ENCODE measurements around the gene RAPH1.

Gene RAPH1

DNA sequence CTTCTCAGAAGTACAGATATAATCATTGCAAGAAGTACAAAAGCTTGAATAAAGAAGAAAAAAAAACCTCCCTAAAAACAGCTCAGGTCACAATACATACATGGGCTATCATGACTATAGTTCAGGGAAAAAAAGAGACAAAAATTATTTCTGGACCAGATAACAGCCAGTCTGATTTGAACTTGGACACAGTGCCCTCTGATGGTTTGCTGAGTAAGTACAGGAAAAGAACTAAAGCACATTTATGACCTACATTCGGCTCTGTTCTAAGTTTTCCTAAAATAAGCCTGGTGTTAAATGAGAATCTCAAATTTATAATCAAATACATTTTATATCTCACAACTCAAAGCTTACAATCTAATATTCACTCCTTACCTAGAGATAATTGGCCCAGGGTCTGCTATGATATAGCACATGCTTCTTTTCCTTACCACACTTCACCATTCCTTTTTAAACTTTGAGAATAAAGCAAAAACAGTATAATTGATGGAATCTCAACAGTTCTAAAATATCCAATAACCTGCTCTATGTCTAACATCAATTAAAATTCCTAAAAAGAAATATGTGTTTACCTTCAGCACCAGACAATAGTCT lies 81.1 kb downstream of the RAPH1 start:
- H3K27ac ChIP-seq (ENCODE audit: low read depth, low read length): peak overlapping the region; percentile 31; the same call in 1 of the 2 replicates
- H3K79me2 ChIP-seq (ENCODE audit: control insufficient read depth, insufficient read depth, low read length, unreplicated experiment): peaks cover 4% of the 10 kb centered on the region
- no peak overlapping the region for H3K4me3 ChIP-seq (ENCODE audit: low read depth, low read length)
- peaks cover 29% of the 10 kb centered on the region for H3K36me3 ChIP-seq (ENCODE audit: insufficient read depth, low read length)
- H3K4me1 ChIP-seq (ENCODE audit: control insufficient read depth, insufficient read depth, low read length, unreplicated experiment): peaks cover 29% of the 10 kb centered on the region
- H3K27me3 ChIP-seq (ENCODE audit: insufficient read depth, low read length): no peaks in the 10 kb centered on the region
- no peak overlapping the region for H2AFZ ChIP-seq (ENCODE audit: low read length, unreplicated experiment)

DNA sequence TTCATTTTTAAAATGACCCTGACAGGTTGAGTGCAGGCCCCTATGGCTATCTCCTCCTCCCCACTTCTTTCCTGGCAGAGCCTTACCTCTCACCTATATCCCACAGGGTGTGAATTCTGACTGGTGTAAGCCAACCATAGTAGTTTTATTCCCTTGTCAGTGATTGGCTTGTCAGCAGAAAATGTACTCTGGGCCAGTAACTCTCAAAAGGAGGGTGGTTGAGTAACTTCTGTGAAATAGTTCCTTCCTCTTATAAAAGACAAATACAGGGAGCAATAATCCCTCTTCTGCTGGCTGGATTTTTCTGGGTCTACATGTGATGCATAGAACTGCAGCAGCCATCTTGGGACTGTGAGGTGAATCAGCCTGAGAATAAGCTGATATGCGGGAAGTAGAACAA lies 83.4 kb downstream of the RAPH1 start:
- Histone ChIP-seq H3K27ac (ENCODE audit: low read depth, low read length) (peak overlapping the region; percentile 59), H2AFZ (ENCODE audit: low read length, unreplicated experiment) (no peak overlapping the region), H3K27me3 (ENCODE audit: insufficient read depth, low read length) (no peaks in the 10 kb centered on the region), H3K4me1 (ENCODE audit: control insufficient read depth, insufficient read depth, low read length, unreplicated experiment) (peaks cover 30% of the 10 kb centered on the region), H3K4me3 (ENCODE audit: low read depth, low read length) (peak overlapping the region; percentile 6; the same call in 1 of the 2 replicates), H3K79me2 (ENCODE audit: control insufficient read depth, insufficient read depth, low read length, unreplicated experiment) (peaks cover 4% of the 10 kb centered on the region), H3K36me3 (ENCODE audit: insufficient read depth, low read length) (peaks cover 40% of the 10 kb centered on the region)

DNA sequence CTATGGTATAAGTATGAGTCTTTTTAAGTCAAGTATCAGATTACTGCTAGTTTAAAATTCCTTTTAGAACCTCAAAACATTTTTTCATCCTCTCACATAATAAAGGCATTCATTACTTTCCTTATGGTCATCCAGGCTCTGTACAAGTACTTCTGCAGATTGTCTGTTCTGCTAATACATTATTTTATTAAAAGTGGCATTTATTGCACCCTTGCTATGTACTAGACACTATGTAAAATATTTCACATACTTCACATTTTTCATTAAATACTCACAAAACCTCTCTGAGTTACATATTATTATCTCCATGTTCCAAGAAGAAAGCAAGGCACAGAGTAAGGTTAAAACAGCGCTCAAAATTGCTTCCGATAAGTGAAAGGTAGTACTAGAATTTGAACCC lies 84.1 kb downstream of the RAPH1 start:
- Histone ChIP-seq H3K4me3 (ENCODE audit: low read depth, low read length) (peak overlapping the region; percentile 6; the same call in 1 of the 2 replicates), H2AFZ (ENCODE audit: low read length, unreplicated experiment) (no peak overlapping the region), H3K79me2 (ENCODE audit: control insufficient read depth, insufficient read depth, low read length, unreplicated experiment) (peaks cover 4% of the 10 kb centered on the region), H3K27ac (ENCODE audit: low read depth, low read length) (peak overlapping the region; percentile 59), H3K27me3 (ENCODE audit: insufficient read depth, low read length) (no peaks in the 10 kb centered on the region), H3K4me1 (ENCODE audit: control insufficient read depth, insufficient read depth, low read length, unreplicated experiment) (peaks cover 37% of the 10 kb centered on the region), H3K36me3 (ENCODE audit: insufficient read depth, low read length) (peaks cover 38% of the 10 kb centered on the region)

DNA sequence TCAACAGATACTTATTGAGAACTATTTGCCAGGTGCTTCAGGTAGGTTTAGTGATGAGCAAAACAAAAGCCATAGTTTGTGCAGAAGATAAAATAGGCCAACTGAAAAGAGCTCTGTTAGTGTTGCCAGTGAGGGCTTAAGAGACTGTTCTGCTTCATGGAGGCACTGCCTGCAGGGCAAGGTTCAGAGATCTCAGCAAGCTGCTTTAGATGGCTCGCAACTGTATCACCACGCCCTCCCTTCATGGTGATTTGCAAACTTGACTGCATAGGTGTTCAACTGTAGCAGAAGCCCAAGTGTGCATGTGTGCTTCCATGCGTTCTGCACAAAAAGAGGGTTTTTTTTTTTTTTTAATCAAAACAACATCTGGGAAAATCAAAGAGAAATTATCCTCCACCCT lies 84.5 kb downstream of the RAPH1 start:
- H3K27me3 ChIP-seq (ENCODE audit: insufficient read depth, low read length): no peaks in the 10 kb centered on the region
- H2AFZ ChIP-seq (ENCODE audit: low read length, unreplicated experiment): no peak overlapping the region
- H3K36me3 ChIP-seq (ENCODE audit: insufficient read depth, low read length): peaks cover 37% of the 10 kb centered on the region
- peaks cover 4% of the 10 kb centered on the region for H3K79me2 ChIP-seq (ENCODE audit: control insufficient read depth, insufficient read depth, low read length, unreplicated experiment)
- peaks cover 41% of the 10 kb centered on the region for H3K4me1 ChIP-seq (ENCODE audit: control insufficient read depth, insufficient read depth, low read length, unreplicated experiment)
- no peak overlapping the region for H3K4me3 ChIP-seq (ENCODE audit: low read depth, low read length)
- peak overlapping the region; percentile 59; the same call in 1 of the 2 replicates for H3K27ac ChIP-seq (ENCODE audit: low read depth, low read length)

DNA sequence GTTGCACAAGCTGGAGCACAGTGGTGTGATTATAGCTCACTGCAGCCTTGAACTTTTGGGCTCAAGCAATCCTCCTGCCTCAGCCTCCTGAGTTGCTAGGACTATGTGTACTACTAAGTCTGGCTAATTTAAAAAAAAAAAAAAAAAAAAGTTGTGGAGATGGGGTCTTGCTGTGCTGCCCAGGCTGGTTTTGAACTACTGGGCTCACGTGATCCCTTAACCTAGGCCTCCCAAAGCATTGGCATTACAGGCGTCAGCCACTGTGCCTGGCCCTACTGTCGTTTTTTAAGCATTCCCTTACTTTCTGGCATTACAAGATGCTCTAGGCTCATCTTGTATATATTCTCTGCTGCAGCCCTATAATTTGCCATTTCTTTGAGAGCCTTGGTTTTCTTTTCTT lies 88.3 kb downstream of the RAPH1 start:
- Histone ChIP-seq H3K36me3 (ENCODE audit: insufficient read depth, low read length) (peaks cover 60% of the 10 kb centered on the region), H2AFZ (ENCODE audit: low read length, unreplicated experiment) (no peak overlapping the region), H3K79me2 (ENCODE audit: control insufficient read depth, insufficient read depth, low read length, unreplicated experiment) (peaks cover 11% of the 10 kb centered on the region), H3K27ac (ENCODE audit: low read depth, low read length) (peak overlapping the region; percentile 85), H3K27me3 (ENCODE audit: insufficient read depth, low read length) (no peaks in the 10 kb centered on the region), H3K4me3 (ENCODE audit: low read depth, low read length) (no peak overlapping the region), H3K4me1 (ENCODE audit: control insufficient read depth, insufficient read depth, low read length, unreplicated experiment) (peaks cover 36% of the 10 kb centered on the region)

DNA sequence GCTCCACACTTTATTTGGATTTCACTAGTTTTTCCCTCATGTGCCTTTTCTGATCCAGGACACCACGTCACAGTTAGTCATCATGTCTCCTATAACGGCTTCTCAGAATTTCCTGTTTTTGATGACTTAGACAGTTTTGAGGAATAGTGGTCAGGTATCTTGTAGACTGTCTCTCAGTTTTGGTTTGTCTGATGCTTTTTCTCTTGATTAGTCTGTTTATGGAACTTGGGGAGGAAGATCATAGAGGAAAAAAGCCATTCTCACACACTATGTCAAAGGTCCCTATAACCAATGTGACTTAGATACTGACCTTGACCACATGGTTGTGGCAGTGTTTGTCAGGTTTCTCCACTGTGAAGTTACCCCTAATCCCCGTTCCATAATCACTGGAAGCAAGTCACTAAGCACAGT lies 89.0 kb downstream of the RAPH1 start:
- peaks cover 29% of the 10 kb centered on the region for H3K4me1 ChIP-seq (ENCODE audit: control insufficient read depth, insufficient read depth, low read length, unreplicated experiment)
- H3K36me3 ChIP-seq (ENCODE audit: insufficient read depth, low read length): peaks cover 62% of the 10 kb centered on the region

DNA sequence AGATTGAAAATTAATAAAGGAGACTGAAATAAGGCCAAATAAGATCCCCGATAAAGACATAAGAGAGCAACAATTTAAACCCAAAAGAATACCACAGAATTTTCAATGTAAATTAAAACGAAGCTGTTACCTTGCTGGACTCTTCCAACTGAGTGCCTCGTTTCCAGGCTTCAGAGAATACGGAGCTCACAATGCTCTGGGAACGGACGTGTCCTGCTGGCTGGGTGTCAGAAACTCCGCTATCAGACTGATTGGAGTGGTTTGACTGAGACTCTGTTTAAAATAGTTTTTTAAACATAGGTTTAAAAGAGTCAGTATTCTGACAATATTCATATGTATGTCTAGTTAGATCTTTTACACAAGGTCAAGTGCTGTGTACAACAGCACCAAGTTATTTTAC lies 90.4 kb downstream of the RAPH1 start:
- H3K36me3 ChIP-seq (ENCODE audit: insufficient read depth, low read length): peaks cover 58% of the 10 kb centered on the region
- peak overlapping the region; percentile 85 for H3K27ac ChIP-seq (ENCODE audit: low read depth, low read length)
- H3K79me2 ChIP-seq (ENCODE audit: control insufficient read depth, insufficient read depth, low read length, unreplicated experiment): peaks cover 11% of the 10 kb centered on the region
- H3K27me3 ChIP-seq (ENCODE audit: insufficient read depth, low read length): no peaks in the 10 kb centered on the region
- H2AFZ ChIP-seq (ENCODE audit: low read length, unreplicated experiment): no peak overlapping the region
- H3K4me3 ChIP-seq (ENCODE audit: low read depth, low read length): no peak overlapping the region
- H3K4me1 ChIP-seq (ENCODE audit: control insufficient read depth, insufficient read depth, low read length, unreplicated experiment): peaks cover 20% of the 10 kb centered on the region

More for the DNA sequence above, 89.0 kb downstream of the RAPH1 start:
- peak overlapping the region; percentile 8; the same call in 1 of the 2 replicates for H3K4me3 ChIP-seq (ENCODE audit: low read depth, low read length)
- peaks cover 11% of the 10 kb centered on the region for H3K79me2 ChIP-seq (ENCODE audit: control insufficient read depth, insufficient read depth, low read length, unreplicated experiment)
- H3K27ac ChIP-seq (ENCODE audit: low read depth, low read length): peak overlapping the region; percentile 85
- H2AFZ ChIP-seq (ENCODE audit: low read length, unreplicated experiment): no peak overlapping the region
- H3K27me3 ChIP-seq (ENCODE audit: insufficient read depth, low read length): no peaks in the 10 kb centered on the region

DNA sequence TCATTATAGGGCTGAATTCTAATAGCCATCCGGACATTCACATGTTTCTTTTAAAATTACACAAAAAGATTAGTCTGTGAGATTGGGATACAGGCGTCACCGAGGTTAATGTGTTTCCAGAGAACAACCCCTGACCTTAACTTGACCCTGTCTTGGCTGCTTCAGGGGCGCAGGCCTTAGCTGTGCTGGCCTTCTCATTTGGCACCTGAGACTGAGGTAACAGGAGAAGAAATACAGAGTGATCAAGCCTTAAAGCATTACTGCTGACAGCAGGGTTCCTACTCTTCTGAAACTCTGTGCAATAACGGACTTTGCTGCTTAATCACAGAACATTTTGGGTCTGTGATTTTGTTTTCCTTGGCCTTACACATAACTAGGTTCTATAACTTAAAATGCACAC lies 92.6 kb downstream of the RAPH1 start:
- Histone ChIP-seq H3K27ac (ENCODE audit: low read depth, low read length) (no peak overlapping the region), H3K36me3 (ENCODE audit: insufficient read depth, low read length) (peaks cover 54% of the 10 kb centered on the region), H3K4me3 (ENCODE audit: low read depth, low read length) (no peak overlapping the region), H2AFZ (ENCODE audit: low read length, unreplicated experiment) (no peak overlapping the region), H3K27me3 (ENCODE audit: insufficient read depth, low read length) (no peaks in the 10 kb centered on the region), H3K4me1 (ENCODE audit: control insufficient read depth, insufficient read depth, low read length, unreplicated experiment) (peaks cover 20% of the 10 kb centered on the region), H3K79me2 (ENCODE audit: control insufficient read depth, insufficient read depth, low read length, unreplicated experiment) (peaks cover 24% of the 10 kb centered on the region)

DNA sequence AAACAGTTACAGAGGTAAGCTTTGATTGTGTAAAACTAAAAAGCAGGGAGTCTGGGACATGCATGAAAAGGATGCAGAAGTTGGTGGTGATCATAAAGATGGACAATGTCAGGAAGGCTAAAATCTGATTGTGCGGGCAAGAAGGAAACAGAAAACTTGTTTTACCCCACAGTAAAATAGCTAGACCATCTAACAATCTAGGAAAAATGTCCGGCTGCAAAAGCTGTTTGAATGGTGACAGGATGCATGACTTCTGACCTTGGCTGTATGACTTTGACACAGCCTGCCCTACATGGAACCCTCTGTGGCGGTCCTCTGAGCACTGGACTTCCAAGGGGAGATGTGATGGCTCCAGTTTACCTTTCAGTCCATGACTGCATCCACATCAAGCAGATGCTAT lies 93.6 kb downstream of the RAPH1 start:
- no peak overlapping the region for H3K27ac ChIP-seq (ENCODE audit: low read depth, low read length)
- peaks cover 52% of the 10 kb centered on the region for H3K36me3 ChIP-seq (ENCODE audit: insufficient read depth, low read length)
- peaks cover 17% of the 10 kb centered on the region for H3K4me1 ChIP-seq (ENCODE audit: control insufficient read depth, insufficient read depth, low read length, unreplicated experiment)
- H3K79me2 ChIP-seq (ENCODE audit: control insufficient read depth, insufficient read depth, low read length, unreplicated experiment): peaks cover 25% of the 10 kb centered on the region
- H2AFZ ChIP-seq (ENCODE audit: low read length, unreplicated experiment): no peak overlapping the region
- no peaks in the 10 kb centered on the region for H3K27me3 ChIP-seq (ENCODE audit: insufficient read depth, low read length)
- no peak overlapping the region for H3K4me3 ChIP-seq (ENCODE audit: low read depth, low read length)

DNA sequence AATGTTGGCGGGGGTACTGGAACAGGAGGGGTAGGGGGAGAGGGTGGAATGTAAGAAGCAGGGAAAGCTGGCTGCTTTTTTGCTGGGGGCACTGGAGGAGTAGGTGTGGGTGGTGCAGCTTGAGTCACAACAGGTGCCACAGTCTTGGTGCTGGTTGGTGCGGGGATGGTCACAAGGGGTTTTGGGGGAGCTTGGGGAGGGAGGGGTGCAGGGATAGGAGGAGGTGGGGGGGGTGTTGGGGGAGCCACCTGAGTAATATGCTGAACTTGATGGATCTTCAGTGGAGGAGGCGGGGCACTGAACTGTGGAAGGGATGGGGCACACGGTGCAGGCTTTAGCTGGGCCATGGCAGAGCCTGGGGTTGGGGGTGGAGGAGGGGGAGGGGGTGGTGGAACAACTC lies 94.4 kb downstream of the RAPH1 start:
- H3K27ac ChIP-seq (ENCODE audit: low read depth, low read length): no peak overlapping the region
- peaks cover 33% of the 10 kb centered on the region for H3K79me2 ChIP-seq (ENCODE audit: control insufficient read depth, insufficient read depth, low read length, unreplicated experiment)
- no peak overlapping the region for H3K4me3 ChIP-seq (ENCODE audit: low read depth, low read length)
- H3K27me3 ChIP-seq (ENCODE audit: insufficient read depth, low read length): no peaks in the 10 kb centered on the region
- peaks cover 9% of the 10 kb centered on the region for H3K4me1 ChIP-seq (ENCODE audit: control insufficient read depth, insufficient read depth, low read length, unreplicated experiment)
- H2AFZ ChIP-seq (ENCODE audit: low read length, unreplicated experiment): no peak overlapping the region
- peaks cover 52% of the 10 kb centered on the region for H3K36me3 ChIP-seq (ENCODE audit: insufficient read depth, low read length)

DNA sequence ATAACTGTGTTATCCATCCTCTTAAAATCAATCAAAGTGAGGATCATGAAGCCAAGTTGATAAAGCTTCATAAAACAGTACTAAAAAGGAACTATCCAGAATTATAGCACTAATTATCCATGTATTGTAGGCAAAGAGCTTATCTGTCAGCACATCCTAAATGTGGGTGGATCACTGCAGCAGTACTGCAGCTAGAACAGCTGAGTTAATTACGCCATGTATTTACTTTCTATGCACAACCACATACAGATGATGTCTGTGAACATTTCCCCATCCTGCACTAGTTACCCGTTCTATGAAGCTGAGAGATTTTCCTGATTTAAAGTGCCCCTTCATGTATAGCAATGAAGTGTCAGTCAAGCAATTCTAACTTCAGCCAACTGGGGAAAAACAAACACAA lies 96.6 kb downstream of the RAPH1 start:
- Histone ChIP-seq H3K27ac (ENCODE audit: low read depth, low read length) (no peak overlapping the region), H3K4me1 (ENCODE audit: control insufficient read depth, insufficient read depth, low read length, unreplicated experiment) (no peaks in the 10 kb centered on the region), H2AFZ (ENCODE audit: low read length, unreplicated experiment) (no peak overlapping the region), H3K79me2 (ENCODE audit: control insufficient read depth, insufficient read depth, low read length, unreplicated experiment) (peaks cover 34% of the 10 kb centered on the region), H3K36me3 (ENCODE audit: insufficient read depth, low read length) (peaks cover 39% of the 10 kb centered on the region), H3K4me3 (ENCODE audit: low read depth, low read length) (no peak overlapping the region), H3K27me3 (ENCODE audit: insufficient read depth, low read length) (no peaks in the 10 kb centered on the region)
